Left lung (tissue), 10 donors: ENCODE measurements around the gene PLCL1. TPM values are rescaled to one million over a fixed set of nuclear protein-coding genes. Genes with fewer than 3 reads are reported as not detected.
"Not testable (repeated sequence)": the region's sequence is repeated elsewhere in the genome, so short reads cannot be mapped to it uniquely, and the experiment has no call there.

Source experiments
- ATAC-seq: fragments of 200-7000 bp; cut with Tn5 transposase; one replicate; pipeline ENCODE4 v1.9.1; 2020; ENCODE audit warnings: moderate library complexity
- DNase-seq, 4 donors: peaks; one replicate each; pipeline ENCODE4 v3.0.0-alpha.2; 2013 to 2020
- H3K27ac ChIP-seq, 2 donors: fragments of 200-600 bp; sonication (generic) in 1 of 2; one replicate each; pipeline versions ENCODE4 v1.5.0 to v1.8.0; 2020 to 2021
- H3K27me3 ChIP-seq, 2 donors: fragments of 200-600 bp; sonication (generic) in 1 of 2; one replicate each; pipeline versions ENCODE4 v1.5.0 to v1.8.0; 2020 to 2021
- H3K36me3 ChIP-seq, 2 donors: fragments of 200-600 bp; sonication (generic) in 1 of 2; one replicate each; pipeline versions ENCODE4 v1.5.0 to v1.8.0; 2020 to 2021
- H3K4me1 ChIP-seq, 2 donors: fragments of 200-600 bp; one replicate each; pipeline ENCODE4 v1.8.0; 2021
- H3K4me3 ChIP-seq, 2 donors: fragments of 200-600 bp; sonication (generic) in 1 of 2; one replicate each; pipeline versions ENCODE4 v1.5.0 to v1.8.0; 2020 to 2021; ENCODE audit warnings: mild to moderate bottlenecking in 1 of 2
- H3K9me3 ChIP-seq, 2 donors: fragments of 200-600 bp; sonication (generic) in 1 of 2; one replicate each; pipeline versions ENCODE4 v1.5.0 to v1.8.0; 2020 to 2021
- intact Hi-C, 2 donors: fragments of 100-400 bp; cut with DNase I; formaldehyde crosslinking; loops; one replicate each; pipeline versions ENCODE4 v1.11.2 to v1.14.2; 2022
- polyA plus RNA-seq, 6 donors: library from polyadenylated mRNA; unstranded; fragments of 120-200 nt; gene quantifications; one replicate each; pipeline ENCODE4 v1.2.1, GENCODE V29; 2013; ENCODE audit not compliant: insufficient read length in 6 of 6
- total RNA-seq, 2 donors: library from RNA; stranded (reverse); fragmentation: NEBNext Ultra II Directional; extraction: Animal tissue kit (Norgen Biotek cat#: 25700); gene quantifications; one replicate each; pipeline ENCODE4 v1.2.1, GENCODE V29; 2021
- TF ChIP-seq, protein P1 (sequence below), 2 donors: fragments of 200-600 bp; sonication (generic) in 1 of 2; IDR thresholded peaks; one replicate each; pipeline versions ENCODE4 v1.5.0 to v1.8.0; 2021; ENCODE audit warnings: antibody characterized with exemption in 2 of 2
- donor health status: DM: no; HTN: yes; CAD: no.
- donor health status: DM: no; HTN: no; CAD: no.

The PLCL1 gene
- total and polyA plus RNA-seq, 8 donors, result 3.4 to 15.3 (median 10.3) TPM

DNA sequence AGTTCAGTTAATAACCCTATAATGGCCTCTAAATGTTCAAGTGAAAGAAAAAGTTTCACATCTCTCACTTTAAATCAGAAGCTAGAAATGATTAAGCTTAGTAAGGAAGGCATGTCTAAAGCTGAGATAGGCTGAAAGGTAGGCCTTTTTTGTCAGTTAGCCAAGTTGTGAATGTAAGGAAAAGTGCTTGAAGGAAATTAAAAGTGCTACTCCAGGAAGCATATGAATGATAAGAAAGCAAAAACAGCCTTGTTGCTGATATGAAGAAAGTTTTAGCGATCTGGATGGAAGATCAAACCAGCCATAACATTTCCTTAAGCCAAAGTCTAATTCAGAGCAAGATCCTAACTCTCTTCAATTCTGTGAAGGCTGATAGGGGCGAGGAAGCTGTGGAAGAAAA is 10.1 kb downstream of the PLCL1 start:
- Histone ChIP-seq H3K27me3 (no peaks in the 10 kb centered on the region), H3K36me3 (no peaks in the 10 kb centered on the region), H3K27ac (no peak overlapping the region), H3K9me3 (no peaks in the 10 kb centered on the region), H3K4me1 (no peaks in the 10 kb centered on the region), H3K4me3 (no peak overlapping the region)
- TF ChIP-seq, protein P1, sequence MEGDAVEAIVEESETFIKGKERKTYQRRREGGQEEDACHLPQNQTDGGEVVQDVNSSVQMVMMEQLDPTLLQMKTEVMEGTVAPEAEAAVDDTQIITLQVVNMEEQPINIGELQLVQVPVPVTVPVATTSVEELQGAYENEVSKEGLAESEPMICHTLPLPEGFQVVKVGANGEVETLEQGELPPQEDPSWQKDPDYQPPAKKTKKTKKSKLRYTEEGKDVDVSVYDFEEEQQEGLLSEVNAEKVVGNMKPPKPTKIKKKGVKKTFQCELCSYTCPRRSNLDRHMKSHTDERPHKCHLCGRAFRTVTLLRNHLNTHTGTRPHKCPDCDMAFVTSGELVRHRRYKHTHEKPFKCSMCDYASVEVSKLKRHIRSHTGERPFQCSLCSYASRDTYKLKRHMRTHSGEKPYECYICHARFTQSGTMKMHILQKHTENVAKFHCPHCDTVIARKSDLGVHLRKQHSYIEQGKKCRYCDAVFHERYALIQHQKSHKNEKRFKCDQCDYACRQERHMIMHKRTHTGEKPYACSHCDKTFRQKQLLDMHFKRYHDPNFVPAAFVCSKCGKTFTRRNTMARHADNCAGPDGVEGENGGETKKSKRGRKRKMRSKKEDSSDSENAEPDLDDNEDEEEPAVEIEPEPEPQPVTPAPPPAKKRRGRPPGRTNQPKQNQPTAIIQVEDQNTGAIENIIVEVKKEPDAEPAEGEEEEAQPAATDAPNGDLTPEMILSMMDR (IDR thresholded peaks at IDR 0.05), result no peak
- DNase-seq (no peak), ATAC-seq (no peak)
- intact Hi-C loops, result no loop called here

DNA sequence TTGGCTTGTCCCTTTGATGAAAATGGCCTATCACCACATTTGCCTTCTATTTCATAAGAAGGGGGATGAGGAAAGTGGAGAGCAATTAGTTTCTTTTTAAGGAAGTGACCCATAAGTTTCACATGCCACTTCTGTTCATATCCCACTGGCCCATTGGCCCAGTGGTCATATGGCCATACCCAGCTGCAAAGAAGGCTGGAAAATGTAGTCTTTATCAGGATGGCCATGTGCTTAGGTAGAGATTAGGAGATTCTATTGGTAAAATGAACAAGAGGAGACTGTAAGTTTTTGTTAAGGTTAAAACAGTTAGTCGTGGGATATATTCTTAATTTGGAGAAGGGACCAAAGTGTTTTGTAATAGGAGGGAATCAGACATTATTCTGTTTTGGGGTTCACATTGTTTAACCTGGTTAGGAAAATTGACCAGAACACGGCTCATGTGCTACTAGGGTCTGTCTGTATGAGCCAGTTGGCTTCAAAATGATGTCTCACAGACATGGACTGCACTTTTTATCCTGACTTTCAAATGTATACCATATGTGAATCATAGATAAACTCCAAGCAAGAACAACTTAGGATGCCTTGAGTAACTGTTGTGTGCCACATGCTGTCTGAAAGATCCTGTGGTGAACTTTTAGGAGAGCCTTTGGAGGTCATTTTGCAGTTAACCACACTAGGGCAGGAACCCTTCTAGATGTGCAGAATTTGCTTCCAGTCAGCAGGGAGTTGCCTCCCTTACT is 17.3 kb downstream of the PLCL1 start:
- H3K4me3 ChIP-seq, result no peak overlapping the region
- TF ChIP-seq, protein P1 (IDR thresholded peaks at IDR 0.05), result no peak
- DNase-seq (no peak), ATAC-seq (peak; percentile 21)
- intact Hi-C loops, result no loop called here
- H3K36me3 ChIP-seq, result no peaks in the 10 kb centered on the region
- no peaks in the 10 kb centered on the region for H3K27me3 ChIP-seq
- H3K4me1 ChIP-seq, result no peaks in the 10 kb centered on the region
- no peak overlapping the region for H3K27ac ChIP-seq
- no peaks in the 10 kb centered on the region for H3K9me3 ChIP-seq

DNA sequence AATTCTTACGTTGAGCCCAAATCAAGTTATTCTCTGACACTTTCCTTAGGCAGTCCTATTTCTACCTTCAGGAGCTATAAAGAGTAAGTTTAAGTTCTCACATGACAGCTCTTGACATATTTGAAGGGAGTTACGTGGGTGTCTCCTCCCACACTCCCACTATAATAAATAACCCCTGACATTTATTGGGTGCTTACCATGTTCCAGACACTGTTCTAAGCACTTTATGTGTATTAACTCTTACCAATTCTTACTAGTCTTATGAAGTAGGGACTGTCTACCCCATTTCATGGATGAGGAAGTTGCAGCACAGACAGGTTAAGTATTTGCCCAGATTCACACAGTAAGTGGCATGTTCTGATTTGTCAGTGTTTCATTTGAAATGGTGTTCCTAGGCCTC is 17.9 kb downstream of the PLCL1 start:
- DNase-seq (no peak), ATAC-seq (peak; percentile 54)
- Histone ChIP-seq H3K4me1 (no peaks in the 10 kb centered on the region), H3K36me3 (no peaks in the 10 kb centered on the region), H3K4me3 (no peak overlapping the region), H3K27ac (no peak overlapping the region), H3K27me3 (no peaks in the 10 kb centered on the region), H3K9me3 (no peaks in the 10 kb centered on the region)
- TF ChIP-seq, protein P1 (IDR thresholded peaks at IDR 0.05), result no peak
- intact Hi-C loops, result no loop called here

DNA sequence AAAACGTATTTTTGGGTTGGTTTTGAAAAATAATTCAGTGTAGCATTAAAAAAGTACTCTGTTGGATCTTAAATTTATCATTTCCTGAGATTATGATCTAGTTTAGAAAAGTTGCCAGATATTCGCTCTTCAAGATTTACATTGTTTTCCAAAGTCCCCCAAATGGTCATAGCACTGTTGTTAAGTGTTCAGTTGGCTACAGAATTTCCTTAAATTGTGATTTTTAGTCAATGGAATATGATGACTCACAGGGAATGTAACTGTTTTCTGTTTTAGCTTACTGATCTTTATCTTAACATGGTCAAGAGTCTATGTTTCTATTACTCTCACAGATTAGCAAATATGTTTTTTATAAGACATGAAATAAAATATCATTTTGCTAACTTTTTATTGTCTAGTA is 23.2 kb downstream of the PLCL1 start:
- Histone ChIP-seq H3K27ac (no peak overlapping the region), H3K9me3 (peaks cover 0 to 3% of the 10 kb centered on the region in 2 donors), H3K36me3 (no peaks in the 10 kb centered on the region), H3K4me3 (no peak overlapping the region), H3K4me1 (no peaks in the 10 kb centered on the region), H3K27me3 (no peaks in the 10 kb centered on the region)
- intact Hi-C loops, result no loop called here
- DNase-seq, result no peak
- ATAC-seq, result no peak
- TF ChIP-seq, protein P1 (IDR thresholded peaks at IDR 0.05), result no peak

DNA sequence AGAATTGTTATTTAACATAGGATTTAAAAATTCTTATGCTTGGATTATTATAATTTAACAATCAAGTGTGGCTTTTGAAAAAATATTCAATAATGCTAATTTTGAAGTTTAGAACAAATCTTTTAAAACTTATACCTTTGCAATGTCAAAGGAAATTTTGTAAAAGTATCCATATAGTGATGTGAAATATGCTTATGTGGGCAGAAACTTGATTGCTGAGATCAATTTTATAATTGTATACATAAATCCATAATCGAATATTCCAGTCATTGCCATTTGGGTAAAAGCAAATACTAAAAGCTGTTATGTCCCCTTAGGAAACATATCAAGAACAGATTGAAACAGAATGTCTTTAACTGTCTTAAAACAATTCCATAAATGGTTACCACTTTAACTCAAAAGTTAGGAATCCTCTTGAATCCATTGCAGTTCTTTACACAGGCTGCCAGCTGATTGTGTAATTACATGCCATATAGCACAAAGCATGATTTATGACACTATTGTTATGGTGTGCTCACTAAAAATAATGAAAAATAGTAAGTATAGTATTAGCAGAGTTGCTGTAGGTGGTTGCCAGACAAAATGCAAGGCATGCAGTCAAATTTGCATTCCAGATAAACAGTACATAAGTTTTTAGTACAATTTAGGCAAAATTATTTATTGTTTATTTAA is 24.2 kb downstream of the PLCL1 start:
- Histone ChIP-seq H3K27ac (no peak overlapping the region), H3K4me3 (no peak overlapping the region), H3K27me3 (no peaks in the 10 kb centered on the region), H3K9me3 (peaks cover 0 to 7% of the 10 kb centered on the region in 2 donors), H3K4me1 (no peaks in the 10 kb centered on the region), H3K36me3 (no peaks in the 10 kb centered on the region)
- ATAC-seq, result no peak
- TF ChIP-seq, protein P1 (IDR thresholded peaks at IDR 0.05), result no peak
- DNase-seq, result no peak
- intact Hi-C loops, result no loop called here

DNA sequence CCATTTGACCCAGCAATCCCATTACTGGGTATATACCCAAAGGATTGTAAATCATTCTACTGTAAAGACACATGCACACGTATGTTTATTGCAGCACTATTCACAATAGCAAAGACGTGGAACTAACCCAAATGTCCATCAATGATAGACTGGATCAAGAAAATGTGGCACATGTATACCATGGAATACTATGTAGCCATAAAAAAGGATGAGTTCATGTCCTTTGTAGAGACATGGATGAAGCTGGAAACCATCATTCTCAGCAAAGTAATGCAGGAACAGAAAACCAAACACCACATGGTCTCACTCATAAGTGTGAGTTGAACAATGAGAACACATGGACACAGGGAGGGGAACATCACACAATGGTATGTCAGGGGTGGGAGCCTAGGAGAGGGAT is 30.4 kb downstream of the PLCL1 start:
- H3K27ac ChIP-seq, H3K4me3 ChIP-seq, DNase-seq, H3K9me3 ChIP-seq, H3K27me3 ChIP-seq, intact Hi-C loops, ATAC-seq, H3K36me3 ChIP-seq: not testable (repeated sequence)
- H3K4me1 ChIP-seq, result peaks cover 0 to 16% of the 10 kb centered on the region in 2 donors
